Fibroblast of gingiva (primary cell): ENCODE results near the gene PCDHGA1.
A peak's percentile ranks its signal among the peaks of the same experiment; 100 is the strongest.

Source experiments
- DNase-seq: peaks from one replicate; pipeline ENCODE4 v3.0.0-alpha.2; 2011; ENCODE audit warnings: low read depth

Gene PCDHGA1

DNA sequence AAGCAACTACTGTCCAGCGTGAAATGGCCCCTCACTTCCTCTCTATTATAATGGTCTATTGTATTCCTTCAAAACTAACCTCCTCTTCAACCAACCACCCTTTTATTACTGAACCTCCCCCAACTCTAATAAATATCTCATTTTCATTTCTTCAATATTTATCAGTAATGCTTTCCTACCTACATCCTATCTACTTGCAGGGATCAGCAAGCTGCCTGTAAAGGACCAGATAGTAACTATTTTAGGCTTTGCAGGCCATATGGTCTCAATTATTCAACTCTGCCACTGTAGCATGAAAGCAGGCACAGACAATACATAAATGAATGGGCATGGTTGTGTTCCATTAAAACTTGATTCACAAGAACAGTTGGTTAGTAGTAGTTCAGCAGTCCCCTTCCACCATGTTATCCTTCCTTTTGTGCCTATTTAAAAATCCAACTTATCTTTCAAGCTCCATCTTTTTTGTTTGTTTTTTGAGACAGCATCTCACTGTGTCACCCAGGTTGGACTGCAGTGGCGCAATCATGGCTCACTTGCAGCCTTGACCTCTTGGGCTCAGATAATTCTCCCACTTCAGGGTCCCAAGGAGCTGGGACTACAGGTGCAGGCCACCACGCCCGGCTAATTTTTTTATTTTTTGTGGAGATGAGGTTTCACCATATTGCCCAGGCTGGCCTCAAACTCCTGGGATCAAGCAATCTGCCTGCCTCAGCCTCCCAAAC, 204.3 kb downstream of the PCDHGA1 start:
- no peak for DNase-seq

DNA sequence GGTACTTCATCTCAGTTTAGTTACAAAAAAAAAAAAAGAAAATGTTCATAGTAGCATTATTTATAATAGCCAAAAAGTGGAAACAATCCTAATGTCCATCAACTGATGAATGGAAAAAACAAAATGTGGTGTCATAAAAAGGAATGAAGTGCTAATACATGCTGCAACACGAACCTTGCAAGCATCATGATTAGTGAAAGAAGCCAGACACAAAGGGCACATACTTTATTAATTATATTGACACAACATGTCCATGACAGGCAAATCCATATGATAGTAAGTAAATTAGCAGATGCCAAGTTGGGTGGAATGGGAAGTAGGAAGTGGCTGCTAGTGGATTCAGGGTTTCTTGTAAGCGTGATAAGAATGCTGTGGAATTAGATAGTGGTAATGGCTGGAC, 212.7 kb downstream of the PCDHGA1 start:
- DNase-seq = no peak

GRCh38 chr5:141547488-141547887, 217.2 kb downstream of the PCDHGA1 start:
- peak; percentile 40 for DNase-seq

- DNase-seq = no peak
Observed at GRCh38 chr5:141547921-141548320, 217.6 kb downstream of the PCDHGA1 start.

GRCh38 chr5:141557681-141558136, 227.4 kb downstream of the PCDHGA1 start:
- DNase-seq = peak; percentile 99

DNA sequence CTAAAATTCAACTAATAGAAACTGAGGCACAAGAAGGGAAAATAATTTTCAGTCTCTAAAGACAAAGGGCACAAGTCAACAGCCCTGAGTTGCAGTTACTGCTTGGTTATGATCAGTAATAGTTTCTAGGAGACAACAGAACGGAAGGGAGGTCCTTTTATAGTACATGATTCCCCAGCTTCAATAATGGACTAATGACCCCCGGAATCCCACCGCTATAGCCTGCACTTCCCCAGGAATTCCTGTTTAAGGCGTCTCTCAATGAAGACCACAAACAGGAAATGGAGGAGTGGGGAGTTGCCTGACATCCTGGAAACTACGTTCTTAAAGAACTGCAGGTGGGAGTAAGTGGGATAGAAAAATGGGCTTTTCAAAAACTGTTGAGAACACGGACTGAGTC, 227.8 kb downstream of the PCDHGA1 start:
- DNase-seq = no peak

DNA sequence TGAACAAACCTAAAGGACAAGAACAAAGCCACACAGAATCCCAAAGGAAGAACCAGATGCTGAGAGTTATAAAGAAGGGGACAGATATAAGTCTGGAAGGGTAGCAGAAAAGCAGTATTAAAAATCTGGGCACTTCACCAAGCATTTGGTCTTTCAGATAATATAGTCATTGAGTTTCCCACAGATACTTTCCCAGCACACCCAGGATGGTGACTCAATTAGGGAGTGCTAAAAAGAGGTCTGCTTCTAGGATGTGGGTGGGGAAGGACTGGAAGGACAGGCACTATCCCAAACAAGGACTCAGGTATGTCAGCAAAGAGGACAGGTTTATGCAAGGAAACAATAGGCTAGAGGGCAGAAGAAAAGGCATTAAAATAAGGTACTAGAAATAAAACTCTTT, 229.1 kb downstream of the PCDHGA1 start:
- no peak for DNase-seq

DNA sequence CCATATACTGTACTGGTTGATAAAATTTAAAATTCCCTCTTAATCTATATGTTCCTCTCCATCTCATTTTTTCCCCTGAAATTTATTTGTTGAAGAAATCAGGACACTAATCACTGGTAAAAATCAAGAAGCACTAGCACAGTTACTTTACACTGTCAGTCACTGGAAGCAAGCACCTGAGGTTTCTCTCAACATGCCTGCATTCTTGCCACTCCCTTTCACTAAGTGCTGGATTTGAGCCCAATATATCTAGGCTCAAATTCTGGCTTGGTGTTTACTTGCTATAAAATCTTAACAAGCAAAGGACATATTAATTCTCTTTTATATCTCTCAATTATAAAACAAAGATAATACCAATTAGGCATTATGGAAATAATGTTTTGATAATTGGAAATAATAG, 229.8 kb downstream of the PCDHGA1 start:
- no peak for DNase-seq

- DNase-seq = peak; percentile 98
Observed at GRCh38 chr5:141560725-141561483, 230.6 kb downstream of the PCDHGA1 start.
